HG03095 (cell line): ENCODE data around the gene EMCN.

Source experiments
- ATAC-seq: cut with Tn5 transposase; IDR thresholded peaks from one replicate; pipeline ENCODE4 v1.9.1; 2021; ENCODE audit warnings: moderate library complexity; ENCODE audit not compliant: unreplicated experiment

The EMCN gene

DNA sequence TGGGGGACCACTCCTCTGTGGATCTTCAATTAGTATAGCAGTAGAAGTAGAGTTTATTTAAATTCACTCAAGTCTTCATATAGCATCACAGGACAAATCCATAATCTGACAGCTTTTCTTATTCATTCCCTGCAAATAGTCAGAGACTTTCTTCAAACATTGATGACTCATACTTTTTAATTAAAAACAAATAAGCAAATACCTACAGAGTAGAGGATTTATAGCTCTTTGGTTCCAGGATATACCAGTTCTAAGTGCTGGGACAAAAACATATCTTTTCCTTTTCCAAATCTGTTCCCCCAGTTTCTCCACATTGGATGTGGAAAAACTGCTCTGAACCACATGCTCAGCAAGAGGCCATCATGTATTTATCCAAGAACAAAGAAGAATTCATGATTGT lies 24.1 kb downstream of the EMCN start:
- ATAC-seq = no peak

DNA sequence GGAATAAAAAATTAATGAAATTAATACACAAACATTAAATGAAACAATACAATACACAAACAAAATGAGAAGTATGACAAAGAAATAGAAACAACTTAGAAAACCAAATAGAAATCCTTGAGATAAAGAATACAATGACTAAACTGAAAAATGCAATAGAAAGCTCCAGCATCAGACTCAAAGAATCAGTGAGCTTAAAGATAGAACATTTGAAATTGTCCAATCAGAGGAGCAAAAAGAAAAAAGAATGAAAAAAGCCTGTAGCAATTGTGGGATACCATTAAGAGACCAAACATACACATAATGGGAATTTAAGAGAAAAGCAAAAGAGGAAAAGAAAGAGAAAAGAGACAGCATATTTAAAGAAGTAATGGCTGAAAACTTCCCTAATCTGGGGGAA lies 25.7 kb downstream of the EMCN start:
- no peak for ATAC-seq

- no peak for ATAC-seq
Measured at GRCh38 chr4:100489305-100489704, 28.5 kb downstream of the EMCN start.

DNA sequence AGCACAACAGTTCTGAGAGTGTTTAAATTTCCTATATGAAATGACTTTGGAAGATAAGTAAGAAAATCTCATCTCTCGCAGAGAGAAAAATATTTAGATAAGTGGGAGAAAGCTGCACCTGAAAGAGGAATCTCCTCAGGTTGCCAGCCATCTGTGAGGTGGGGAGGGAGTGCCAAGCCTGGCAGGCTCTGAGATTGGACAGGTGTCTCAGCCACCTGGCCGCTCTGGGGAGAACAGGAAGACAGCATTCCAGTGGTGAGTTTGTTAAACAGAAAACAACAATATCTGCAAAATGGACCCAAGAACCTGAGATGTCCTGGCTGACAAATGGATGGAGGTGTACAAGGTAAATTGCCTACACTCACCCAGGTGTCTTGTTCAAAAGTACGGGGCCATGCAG lies 31.3 kb downstream of the EMCN start:
- no peak for ATAC-seq

DNA sequence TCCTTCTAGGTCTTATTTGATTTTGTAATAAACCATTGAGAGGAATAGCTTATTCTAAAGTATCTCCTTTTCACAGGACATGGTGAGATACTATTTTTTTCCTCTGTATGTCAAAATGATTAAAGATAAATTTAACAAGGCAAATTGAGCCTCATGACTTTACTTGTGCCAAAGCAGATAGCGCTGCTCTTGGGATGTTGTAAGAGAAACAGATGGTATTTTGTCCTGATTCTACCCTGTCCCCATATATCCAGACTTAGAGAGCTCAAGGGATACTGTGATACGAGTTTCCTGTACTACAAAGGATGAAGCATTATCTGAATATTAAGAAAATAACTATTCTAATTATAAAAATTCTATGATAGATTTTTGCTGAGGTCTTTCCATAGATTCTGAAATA lies 34.0 kb downstream of the EMCN start:
- no peak for ATAC-seq

DNA sequence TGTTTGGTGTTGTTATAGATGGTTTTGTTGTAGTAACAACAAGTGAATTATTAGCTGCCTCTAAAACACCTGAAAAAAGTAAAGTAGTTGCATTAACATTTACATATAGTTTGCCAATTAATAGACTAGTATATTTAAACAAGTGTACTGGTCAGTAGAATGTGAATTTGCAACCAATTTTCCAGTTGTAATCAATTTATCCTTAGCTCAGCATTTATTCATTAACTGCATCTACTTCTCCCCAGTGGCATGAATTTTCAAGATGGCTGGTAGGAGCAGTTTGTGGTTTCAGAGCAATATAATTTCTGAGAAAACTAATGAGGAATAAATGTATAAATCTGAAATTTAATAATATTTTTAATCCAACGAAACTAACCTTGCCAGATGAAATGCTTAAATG lies 37.9 kb downstream of the EMCN start:
- no peak for ATAC-seq

DNA sequence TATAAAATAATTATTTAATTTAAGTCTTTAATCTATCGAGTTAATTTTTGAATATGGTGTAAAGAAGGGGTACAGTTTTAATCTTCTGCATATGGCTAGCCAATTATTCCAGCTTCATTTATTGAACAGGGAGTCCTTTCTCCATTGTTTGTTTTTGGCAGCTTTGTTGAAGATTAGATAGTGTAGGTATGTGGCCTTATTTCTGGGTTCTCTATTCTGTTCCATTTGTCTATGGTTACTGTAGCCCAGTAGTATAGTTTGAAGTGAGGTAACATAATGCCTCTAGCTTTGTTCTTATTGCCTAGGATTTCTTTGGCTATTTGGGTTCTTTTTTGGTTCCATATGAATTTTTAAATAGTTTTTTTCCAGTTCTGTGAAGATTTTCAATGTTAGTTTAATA lies 48.3 kb downstream of the EMCN start:
- no peak for ATAC-seq

DNA sequence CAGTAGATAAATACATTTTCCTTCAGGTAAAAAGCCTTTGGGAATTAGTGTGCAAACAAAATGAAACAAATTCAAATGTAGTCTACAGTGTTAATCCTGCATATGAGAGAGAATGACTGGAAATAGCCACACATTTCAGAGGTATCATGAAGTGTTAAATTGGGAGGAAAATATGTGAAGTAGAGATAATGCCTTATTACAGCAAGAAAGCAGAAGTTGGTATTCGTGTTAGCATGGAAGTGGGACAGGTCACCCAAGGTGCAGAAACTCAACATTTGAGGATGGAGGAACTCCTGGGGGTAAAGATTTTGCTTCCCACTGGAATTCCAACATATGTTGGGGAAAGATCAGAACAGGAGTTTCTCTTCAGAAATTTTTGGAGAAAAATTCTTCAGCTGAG lies 51.3 kb downstream of the EMCN start:
- no peak for ATAC-seq

GRCh38 chr4:100461807-100462605 lies 55.8 kb downstream of the EMCN start:
- ATAC-seq = no peak

DNA sequence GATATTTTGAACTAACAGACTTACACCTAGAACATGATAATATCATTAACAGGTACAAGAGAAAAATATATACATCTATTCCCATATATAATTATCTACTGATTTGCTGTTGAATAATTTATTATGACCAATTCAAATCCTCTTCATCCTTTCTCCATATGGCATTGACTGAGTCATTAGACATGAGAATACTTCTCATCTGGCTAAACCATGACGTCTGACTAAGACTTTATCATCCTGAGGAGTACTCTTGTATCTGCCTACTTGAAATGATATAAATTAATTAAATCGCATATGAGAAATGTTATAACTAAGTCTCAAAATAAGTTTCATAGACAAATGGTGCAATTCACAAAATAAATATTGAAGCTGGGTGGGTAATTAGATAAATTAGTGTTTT lies 67.4 kb downstream of the EMCN start:
- ATAC-seq = no peak

GRCh38 chr4:100431416-100431815 lies 86.4 kb downstream of the EMCN start:
- ATAC-seq = no peak

GRCh38 chr4:100430451-100430850 lies 87.4 kb downstream of the EMCN start:
- ATAC-seq = no peak

DNA sequence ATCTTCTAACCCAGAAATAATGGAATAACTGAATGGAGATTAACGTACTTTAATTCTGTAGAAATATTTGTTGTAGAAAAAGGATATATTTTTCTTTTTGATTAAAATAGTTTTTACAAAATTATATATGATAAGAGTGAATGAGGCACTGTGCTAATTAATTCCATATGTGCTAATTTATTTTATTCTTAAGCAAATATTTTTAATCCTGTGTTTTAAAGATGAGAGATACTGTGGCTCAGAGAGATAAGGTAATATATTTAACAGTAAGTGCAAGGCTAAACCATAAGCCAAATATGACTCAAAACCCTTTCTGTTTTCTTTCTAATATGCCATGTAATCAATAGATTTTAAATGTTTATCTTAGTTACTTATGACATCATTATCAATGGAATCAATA lies 88.2 kb downstream of the EMCN start:
- no peak for ATAC-seq

- ATAC-seq = no peak
Measured at GRCh38 chr4:100428051-100428450, 89.8 kb downstream of the EMCN start.

DNA sequence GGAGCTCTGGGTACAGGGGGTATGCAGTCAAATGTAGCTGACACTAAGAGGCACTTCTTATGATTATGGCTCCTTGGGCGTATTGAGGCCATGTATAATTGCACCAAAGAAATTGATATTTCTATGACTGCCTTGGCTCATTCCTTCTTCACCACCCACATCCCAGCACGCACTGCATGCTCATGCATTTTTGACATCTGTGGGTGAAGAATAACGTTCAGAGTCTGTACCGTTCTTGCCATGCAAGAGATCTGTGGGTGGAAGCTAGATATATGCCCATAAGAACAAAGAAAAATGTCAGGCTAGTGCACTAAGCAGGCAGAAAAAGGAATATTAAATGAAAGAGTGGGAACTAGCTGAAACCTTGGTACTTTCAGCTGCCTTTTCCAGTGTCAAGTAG lies 93.4 kb downstream of the EMCN start:
- no peak for ATAC-seq

- ATAC-seq = no peak
Measured at GRCh38 chr4:100422894-100423293, 94.9 kb downstream of the EMCN start.

GRCh38 chr4:100421361-100421978 lies 96.4 kb downstream of the EMCN start:
- no peak for ATAC-seq

- no peak for ATAC-seq
Measured at GRCh38 chr4:100420571-100420970, 97.3 kb downstream of the EMCN start.

DNA sequence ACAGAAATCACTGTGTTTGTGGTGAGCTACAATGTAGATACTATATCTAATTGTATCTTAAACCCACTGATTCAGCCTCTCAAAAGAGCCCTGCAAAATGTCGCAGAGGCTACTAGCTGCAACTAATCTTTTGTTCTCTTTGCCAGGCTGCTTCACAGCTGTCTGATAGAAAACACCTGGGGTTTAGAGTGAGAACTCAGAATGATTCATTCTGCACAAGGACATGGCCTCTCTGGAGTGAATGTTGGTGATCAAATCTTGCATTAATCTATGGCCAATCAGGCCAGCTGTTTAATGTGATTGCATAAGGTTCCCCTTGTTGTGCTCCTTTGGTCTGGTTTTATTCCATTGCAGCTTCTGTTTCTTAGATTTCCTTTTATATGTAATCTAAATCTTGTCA lies 100.3 kb downstream of the EMCN start:
- no peak for ATAC-seq

DNA sequence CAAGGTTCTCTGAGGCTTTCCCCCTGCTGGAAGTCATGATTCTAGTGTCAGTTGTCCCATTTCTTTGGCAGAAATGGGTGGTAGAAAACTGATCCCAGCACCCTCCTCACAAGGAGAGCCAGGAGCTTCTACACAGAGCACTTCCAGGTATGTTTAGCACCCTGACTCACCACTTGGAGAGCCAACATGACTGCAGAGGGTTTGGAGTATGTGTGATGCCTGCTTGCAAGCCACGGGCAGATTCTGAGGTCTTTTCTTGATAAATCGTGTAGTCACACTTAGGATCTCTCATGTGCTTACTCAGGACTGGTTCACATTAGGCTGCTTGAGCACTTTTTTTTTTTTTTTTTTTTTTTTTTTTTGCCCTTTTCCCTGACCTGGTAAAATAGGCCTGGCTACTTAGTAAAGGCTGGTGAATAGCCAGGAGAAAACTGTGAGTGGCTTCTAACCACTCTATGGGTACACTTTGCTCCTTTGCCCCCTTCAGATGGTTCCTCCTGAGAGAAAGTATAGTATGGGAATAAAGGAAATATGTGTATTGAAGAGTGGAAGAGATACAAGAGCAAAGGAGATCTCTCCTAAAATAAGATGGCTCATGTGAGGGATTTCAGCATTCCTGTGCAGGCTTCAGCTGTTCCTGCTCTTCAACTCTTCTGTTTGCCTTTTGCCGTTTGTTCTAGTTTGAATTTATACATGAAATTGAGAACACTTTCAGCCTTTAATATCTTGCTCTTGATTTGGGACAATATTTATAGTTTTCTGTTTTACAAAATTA lies 103.6 kb downstream of the EMCN start:
- no peak for ATAC-seq

DNA sequence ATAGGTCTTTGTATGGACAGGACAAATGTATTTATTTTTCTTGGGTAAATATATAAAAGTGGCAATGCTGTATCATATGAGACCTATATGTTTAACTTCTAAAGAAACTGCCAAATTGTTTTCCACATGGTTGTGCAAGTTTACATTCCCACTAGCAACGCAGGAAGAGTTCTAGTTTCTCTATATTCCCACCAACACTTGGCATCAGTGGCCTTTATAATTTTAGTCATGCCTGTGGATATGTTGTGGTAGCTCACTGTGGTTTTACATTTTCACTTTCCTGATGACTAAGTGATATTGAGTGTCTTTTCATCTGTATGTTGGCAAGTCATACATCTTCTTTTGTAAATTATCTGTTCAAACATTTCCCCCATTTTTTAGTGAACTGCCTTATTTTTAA lies 126.0 kb downstream of the EMCN start:
- ATAC-seq = no peak

GRCh38 chr4:100391086-100391485 lies 126.7 kb downstream of the EMCN start:
- no peak for ATAC-seq
